Measurements from ENCODE around the gene COA1.

DNA sequence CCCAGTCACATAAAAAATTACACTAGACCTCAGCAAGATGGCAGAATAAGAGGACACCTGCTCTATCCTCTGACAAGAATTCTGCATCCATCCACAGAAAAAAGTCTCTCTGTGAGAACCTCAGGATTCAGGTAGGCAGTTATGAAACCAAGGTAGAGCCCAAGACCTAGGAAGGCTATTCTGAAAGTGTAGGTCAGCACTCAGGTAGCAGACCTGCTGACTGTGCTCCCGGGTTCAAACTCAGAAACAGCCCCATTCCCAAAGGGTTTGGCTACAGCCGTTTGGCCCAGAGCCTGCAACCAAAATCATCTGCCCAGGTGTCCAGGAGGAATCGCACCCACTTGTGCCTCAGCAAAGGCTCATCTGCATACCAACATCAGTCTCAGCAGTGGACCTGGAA lies 37.7 kb downstream of the COA1 start:
- TF ChIP-seq, protein P1, sequence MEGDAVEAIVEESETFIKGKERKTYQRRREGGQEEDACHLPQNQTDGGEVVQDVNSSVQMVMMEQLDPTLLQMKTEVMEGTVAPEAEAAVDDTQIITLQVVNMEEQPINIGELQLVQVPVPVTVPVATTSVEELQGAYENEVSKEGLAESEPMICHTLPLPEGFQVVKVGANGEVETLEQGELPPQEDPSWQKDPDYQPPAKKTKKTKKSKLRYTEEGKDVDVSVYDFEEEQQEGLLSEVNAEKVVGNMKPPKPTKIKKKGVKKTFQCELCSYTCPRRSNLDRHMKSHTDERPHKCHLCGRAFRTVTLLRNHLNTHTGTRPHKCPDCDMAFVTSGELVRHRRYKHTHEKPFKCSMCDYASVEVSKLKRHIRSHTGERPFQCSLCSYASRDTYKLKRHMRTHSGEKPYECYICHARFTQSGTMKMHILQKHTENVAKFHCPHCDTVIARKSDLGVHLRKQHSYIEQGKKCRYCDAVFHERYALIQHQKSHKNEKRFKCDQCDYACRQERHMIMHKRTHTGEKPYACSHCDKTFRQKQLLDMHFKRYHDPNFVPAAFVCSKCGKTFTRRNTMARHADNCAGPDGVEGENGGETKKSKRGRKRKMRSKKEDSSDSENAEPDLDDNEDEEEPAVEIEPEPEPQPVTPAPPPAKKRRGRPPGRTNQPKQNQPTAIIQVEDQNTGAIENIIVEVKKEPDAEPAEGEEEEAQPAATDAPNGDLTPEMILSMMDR (IDR thresholded peaks at IDR 0.05): no peak
- no peak for TF ChIP-seq POLR2A (IDR thresholded peaks at IDR 0.05)

Measured in Peyer's patch (tissue), 4 donors.